Measurements from ENCODE around the gene KANK4.

KANK4 gene

GRCh38 chr1:62196086-62196690 is 123.0 kb downstream of the KANK4 start:
- DNase-seq, result no peak

- no peak for DNase-seq
These were observed 124.3 kb downstream of the KANK4 start, which contains the start of gene L1TD1 for GRCh38 chr1:62194651-62195544. Gene L1TD1 (plus strand): TSS chr1:62194849. CDS start chr1:62206629, 11,780 bp downstream.

GRCh38 chr1:62188111-62188510 is 131.1 kb downstream of the KANK4 start:
- DNase-seq, result no peak

- no peak for DNase-seq
These were observed 131.7 kb downstream of the KANK4 start for GRCh38 chr1:62187548-62187947.

All from NCI-H748 treated with DMSO at 0.1 percent for 48 hours (cell line).